Right hindlimb (tissue), 1 donor: ENCODE data around the gene BACH1.

Experiments used
- DNase-seq: peaks from one replicate; pipeline ENCODE4 v3.0.0-alpha.2; 2018

Gene BACH1

DNA sequence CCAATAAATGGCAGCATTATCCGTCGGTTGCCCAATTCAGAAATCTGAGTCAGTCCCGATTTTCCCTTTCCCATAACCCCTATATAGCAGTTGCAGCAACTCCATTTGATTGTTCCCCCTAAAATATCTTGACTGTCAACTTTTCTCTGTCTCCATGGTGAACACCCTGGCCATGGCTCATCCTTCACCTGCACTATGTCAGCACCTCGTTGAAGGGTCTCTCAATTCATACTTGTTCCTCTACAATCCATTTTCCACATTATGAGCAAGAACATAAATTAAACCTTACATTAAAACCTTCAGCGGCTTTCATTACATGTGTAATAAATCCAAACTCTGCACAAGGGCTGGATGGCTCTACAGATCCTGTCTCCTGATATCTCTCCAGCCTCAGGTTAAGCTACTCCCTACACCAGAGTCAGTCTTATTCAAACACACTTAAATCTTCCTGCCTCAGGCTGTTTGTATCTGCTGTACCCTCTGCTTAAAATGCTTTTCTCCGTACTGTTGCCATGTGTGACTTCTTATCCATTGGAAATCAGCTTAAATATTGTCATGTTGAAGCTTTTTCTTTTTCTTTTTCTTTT lies 87.3 kb downstream of the BACH1 start:
- no peak for DNase-seq

DNA sequence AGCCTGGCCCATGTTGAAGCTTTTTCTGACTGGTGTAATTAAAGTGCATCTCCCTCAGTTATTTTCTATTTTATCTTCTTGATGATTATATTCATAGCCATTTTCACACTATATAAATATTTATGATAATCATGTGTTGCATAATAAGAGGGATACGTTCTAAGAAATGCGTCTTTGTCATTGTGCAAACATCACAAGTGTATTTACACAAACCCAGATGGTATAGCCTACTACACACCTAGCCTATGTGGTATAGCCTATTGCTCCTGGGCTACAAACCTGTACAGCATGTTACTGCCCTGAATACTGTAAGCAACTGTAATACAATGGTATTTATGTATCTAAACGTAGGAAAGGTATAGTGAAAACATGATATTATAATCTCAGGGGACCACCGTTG lies 88.1 kb downstream of the BACH1 start:
- no peak for DNase-seq

DNA sequence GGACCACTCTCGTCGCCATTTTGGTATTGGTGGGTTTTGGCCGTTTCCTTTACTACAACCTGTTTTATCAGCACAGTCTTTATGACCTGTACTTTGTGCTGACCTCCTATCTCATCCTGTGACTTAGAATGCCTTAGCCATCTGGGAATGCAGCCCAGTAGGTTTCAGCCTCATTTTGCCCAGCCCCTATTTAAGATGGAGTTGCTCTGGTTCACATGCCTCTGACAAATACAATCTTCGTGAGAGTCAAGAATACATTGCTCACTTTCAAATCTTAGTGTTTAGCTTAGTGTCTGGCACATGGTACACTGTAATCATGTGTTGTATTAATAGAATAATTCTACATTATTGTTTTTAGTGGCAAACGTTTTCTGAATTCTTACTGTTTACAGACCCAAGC lies 88.9 kb downstream of the BACH1 start:
- no peak for DNase-seq

DNA sequence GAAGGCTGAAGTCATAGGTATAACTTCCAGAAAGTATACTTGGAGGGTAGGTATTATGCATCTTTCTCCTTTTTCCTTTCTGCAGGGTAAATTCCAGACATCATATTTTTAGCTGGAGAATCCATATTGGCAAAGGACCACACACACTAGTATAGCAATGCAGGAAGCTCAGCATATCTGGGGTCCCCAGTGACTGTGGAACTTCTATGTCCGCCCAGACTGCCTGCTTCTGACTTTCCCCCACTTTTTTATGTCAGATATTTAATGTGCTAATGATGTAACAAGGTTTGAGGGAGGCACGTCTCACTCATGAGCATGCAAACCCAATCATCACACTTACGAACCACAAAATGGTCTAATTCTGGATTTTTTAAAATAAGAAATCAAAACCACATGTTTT lies 90.4 kb downstream of the BACH1 start:
- no peak for DNase-seq

DNA sequence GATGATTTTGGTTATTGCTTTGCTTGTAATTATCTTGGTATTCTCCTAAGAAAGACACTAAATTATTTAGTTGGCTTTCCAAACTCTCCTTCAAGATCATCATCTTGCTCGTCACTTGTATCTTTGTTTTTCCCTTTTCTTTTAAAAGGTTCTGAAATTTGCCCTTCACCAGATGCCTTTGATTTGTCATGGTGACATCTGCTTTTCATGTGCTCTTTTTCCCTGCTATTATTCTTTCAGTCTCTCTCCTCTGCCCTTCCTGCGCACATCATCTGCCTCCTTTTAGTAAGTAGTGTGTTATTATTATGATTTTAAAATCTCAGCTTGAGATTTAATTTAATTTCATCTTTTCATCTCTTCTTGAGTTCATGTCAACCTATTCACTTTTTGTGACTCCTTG lies 92.1 kb downstream of the BACH1 start:
- no peak for DNase-seq

DNA sequence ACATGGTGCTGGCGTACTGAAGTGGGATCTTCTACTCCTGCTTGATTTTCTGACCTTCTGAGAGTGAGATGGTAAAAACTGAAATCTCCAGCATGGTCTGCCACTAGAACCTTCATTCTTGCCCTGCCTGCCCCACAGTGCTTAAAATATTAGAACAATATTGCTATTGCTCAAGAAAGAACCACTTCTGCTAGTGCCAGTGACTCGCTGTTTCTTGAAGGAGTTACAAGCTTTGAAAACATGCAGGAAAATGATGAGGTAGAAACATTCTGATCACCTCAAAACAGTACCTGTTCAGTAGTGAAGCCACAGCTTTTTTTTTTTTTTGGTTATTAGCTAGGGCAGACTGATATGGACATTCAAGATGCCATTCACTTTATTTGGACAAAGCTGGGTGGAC lies 95.3 kb downstream of the BACH1 start:
- no peak for DNase-seq
